ENCODE data around the gene OGT.

The OGT gene

GRCh38 chrX:71515038-71515396 lies 17.9 kb upstream of the OGT start:
- TF ChIP-seq CTCF (IDR thresholded peaks at IDR 0.05; ENCODE audit: insufficient read depth, low read length, poor library complexity, severe bottlenecking) = no peak
- H3K4me3 ChIP-seq (replicated peaks; ENCODE audit: low read depth, low read length) = no peak overlapping the region
- H3K27me3 ChIP-seq (replicated peaks; ENCODE audit: control insufficient read depth, insufficient read depth, low read length) = no peaks in the 10 kb centered on the region
- no peaks in the 10 kb centered on the region for H3K36me3 ChIP-seq (ENCODE audit: control insufficient read depth, insufficient read depth, low read length)
- no peak for DNase-seq (ENCODE audit: extremely low read depth, insufficient read length)

- no peak for TF ChIP-seq CTCF (IDR thresholded peaks at IDR 0.05; ENCODE audit: insufficient read depth, low read length, poor library complexity, severe bottlenecking)
- H3K36me3 ChIP-seq (ENCODE audit: control insufficient read depth, insufficient read depth, low read length) = no peaks in the 10 kb centered on the region
- no peaks in the 10 kb centered on the region for H3K27me3 ChIP-seq (replicated peaks; ENCODE audit: control insufficient read depth, insufficient read depth, low read length)
- no peak overlapping the region for H3K4me3 ChIP-seq (replicated peaks; ENCODE audit: low read depth, low read length)
- DNase-seq (ENCODE audit: extremely low read depth, insufficient read length) = no peak
Measured at GRCh38 chrX:71525316-71525715, 7.6 kb upstream of the OGT start.

GRCh38 chrX:71532078-71532752 lies 689 bp upstream of the OGT start:
- no peaks in the 10 kb centered on the region for H3K36me3 ChIP-seq (ENCODE audit: control insufficient read depth, insufficient read depth, low read length)
- H3K27me3 ChIP-seq (replicated peaks; ENCODE audit: control insufficient read depth, insufficient read depth, low read length) = no peaks in the 10 kb centered on the region
- no peak for TF ChIP-seq CTCF (IDR thresholded peaks at IDR 0.05; ENCODE audit: insufficient read depth, low read length, poor library complexity, severe bottlenecking)
- peak overlapping the region; percentile 64 for H3K4me3 ChIP-seq (replicated peaks; ENCODE audit: low read depth, low read length)
- DNase-seq (ENCODE audit: extremely low read depth, insufficient read length) = peak; percentile 42

- Histone ChIP-seq H3K36me3 (ENCODE audit: control insufficient read depth, insufficient read depth, low read length) (no peaks in the 10 kb centered on the region), H3K4me3 (replicated peaks; ENCODE audit: low read depth, low read length) (peak overlapping the region; percentile 76), H3K27me3 (replicated peaks; ENCODE audit: control insufficient read depth, insufficient read depth, low read length) (no peaks in the 10 kb centered on the region)
- no peak for TF ChIP-seq CTCF (IDR thresholded peaks at IDR 0.05; ENCODE audit: insufficient read depth, low read length, poor library complexity, severe bottlenecking)
- DNase-seq (ENCODE audit: extremely low read depth, insufficient read length) = no peak
Measured at GRCh38 chrX:71533516-71533850, 579 bp downstream of the OGT start.

- no peak for TF ChIP-seq CTCF (IDR thresholded peaks at IDR 0.05; ENCODE audit: insufficient read depth, low read length, poor library complexity, severe bottlenecking)
- no peaks in the 10 kb centered on the region for H3K36me3 ChIP-seq (ENCODE audit: control insufficient read depth, insufficient read depth, low read length)
- peak; percentile 57 for DNase-seq (ENCODE audit: extremely low read depth, insufficient read length)
- peak overlapping the region; percentile 76 for H3K4me3 ChIP-seq (replicated peaks; ENCODE audit: low read depth, low read length)
- H3K27me3 ChIP-seq (replicated peaks; ENCODE audit: control insufficient read depth, insufficient read depth, low read length) = no peaks in the 10 kb centered on the region
Measured at GRCh38 chrX:71533851-71534561, 1.1 kb downstream of the OGT start.

All from GM06990 (cell line).